CD4-positive, alpha-beta T cell treated with Interferon alpha-2 for 1 hour (primary cell): ENCODE results near the gene COL9A3.
"Not testable (repeated sequence)": the region's sequence is repeated elsewhere in the genome, so short reads cannot be mapped to it uniquely, and the experiment has no call there.

Source experiments
- DNase-seq, 2 donors: peaks; one replicate each; pipeline ENCODE4 v3.0.0-alpha.2; 2020 to 2022

The COL9A3 gene

DNA sequence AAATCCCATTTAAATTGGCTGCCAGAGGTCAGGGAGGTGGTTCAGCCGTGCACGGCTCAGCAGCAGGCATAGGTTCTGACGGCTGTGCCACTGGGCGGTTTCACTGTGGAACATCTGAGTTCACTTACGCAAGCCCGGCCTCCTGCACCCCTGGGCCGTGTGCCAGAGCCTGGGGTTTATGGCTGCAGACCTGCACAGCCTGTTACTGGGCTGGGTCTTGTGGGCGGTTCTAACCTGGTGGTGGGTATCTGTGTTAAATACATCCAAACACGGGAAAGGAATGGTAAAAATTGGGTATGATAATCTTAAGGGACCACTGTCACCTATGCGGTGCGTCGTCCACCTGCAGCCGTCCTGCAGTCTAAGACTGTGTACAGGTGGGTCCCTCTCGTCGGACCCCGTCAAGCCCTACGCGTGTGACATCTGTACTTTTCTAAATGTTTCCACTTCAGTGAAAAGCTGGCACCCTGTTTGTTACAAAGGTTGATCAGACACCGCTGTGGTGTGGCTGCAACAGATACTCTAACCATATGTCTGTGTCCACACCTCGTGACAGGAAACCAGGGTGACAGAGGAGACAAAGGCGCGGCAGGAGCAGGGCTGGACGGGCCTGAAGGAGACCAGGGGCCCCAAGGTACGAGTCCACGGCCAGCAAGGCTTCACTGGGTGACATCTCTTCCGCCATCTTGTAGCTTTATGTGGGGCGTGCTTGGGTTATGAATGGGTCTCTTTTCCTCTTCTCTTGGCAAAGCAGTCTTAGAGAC, 21.5 kb downstream of the COL9A3 start:
- DNase-seq, result peak in 1 of 2 donors; percentile 22

DNA sequence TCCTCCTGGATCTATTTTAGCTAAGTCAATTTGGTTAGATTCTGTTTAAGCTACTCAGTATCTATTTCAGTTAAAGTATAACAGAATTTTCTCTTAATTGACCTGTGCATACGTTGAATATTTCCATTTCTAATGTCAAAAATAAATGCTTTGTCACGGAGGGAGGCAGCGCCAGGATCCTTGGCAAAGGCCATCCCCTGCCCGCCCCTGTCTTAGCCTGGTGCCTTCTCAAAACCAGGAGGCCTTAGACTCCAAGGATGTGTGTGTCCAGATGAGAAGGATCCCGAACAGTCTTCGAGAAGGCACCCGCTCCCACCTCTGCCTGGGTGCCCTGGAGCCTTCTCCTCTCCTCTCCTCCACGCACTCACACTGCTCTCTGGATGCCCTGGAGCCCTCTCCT, 22.4 kb downstream of the COL9A3 start:
- DNase-seq, result no peak

DNA sequence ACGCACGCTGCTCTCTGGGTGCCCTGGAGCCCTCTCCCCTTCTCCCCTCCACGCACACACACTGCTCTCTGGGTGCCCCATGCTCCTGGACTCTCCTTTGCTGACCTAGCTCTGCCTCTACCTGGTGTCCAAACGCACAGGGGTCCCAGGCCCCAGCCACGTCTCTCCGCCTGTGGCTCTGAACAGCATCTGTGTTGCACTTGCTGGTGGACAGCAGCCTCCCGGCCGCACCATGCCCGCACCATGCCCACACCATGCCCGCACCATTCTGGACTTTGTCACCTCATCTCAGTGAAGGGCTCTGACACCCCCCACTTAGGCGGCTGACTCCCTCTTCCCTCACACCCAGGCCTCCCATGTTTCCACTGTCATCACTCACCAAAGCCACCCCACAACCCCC, 23.0 kb downstream of the COL9A3 start:
- no peak for DNase-seq

DNA sequence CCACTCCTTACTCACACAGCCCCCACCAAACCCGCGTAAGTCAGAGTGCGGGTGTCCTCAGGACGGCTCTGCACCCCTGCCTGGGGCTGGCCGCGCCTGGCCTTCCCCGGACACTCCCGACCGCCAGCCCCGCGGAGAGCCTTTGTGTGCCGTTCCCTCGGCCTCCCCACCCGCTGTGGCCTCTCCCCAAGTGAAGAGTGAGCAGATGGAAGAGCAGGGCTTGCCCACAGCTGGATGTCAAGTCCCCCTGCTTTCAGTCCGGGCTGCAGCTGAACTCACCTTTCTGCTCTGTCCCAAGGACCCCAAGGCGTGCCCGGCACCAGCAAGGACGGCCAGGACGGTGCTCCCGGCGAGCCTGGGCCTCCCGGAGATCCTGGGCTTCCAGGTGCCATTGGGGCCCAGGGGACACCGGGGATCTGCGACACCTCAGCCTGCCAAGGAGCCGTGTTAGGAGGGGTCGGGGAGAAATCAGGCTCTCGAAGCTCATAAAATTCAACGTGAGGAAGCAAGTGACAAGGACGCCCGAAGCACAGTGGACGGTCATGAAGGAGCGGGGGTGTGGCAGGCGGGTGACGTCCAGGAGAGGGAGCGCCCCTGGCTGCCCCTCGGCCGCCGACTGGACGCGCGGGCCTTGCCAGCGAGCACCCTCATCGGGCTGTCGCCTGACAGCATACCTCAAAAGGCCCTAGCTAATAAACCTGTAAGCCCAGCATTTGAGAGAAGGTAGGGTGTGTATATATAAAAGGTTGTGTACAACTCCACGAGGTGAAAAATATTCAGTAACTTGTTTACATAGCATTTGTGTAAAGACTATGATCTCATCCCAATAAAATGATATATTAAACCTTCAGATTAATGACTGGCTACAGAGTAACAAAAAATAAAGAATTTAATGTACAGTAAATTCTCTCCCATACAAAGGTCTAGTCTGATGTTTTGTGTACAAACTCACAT, 23.7 kb downstream of the COL9A3 start:
- no peak for DNase-seq

DNA sequence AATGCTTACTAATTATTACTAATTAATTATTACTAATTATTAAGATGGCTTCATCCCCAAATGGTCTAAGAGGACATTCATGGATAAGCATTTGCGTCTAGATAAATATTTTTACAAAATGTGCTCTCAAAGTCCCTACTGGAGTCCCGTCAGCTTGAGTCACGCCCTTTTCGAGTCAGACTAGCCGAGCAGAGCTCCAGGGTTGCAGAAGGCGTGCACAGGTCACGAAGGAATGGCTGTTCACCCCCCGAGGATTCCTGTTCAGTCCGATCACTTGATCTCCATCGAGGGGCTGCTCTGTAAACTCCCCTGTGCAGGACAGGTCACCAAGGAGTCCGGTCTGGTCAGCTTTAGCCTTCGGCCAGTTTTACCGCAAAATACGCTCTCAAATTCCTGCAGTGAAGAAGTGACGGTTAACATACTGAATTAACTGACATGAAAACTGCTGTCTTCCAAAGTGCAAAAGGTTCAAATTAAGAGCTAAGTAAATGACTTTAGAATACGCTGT, 24.9 kb downstream of the COL9A3 start:
- no peak for DNase-seq

DNA sequence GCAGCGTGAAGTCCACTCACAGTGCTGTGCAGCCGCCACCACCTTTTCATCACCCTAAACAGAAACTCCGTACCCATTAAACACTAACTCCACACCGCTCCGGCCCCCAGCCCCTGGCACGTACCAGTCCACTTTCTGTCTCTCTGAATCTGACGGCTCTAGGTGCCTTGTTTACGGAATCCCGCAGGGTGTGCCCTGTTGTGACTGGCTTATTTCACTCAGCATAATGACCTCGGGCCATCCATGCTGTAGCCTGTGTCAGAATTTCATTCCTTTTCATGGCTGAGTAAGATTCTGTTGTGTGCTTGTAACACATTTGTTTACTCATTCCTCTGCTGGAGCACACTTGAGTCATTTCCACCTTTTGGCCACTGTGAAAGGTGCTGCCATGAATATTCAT, 26.8 kb downstream of the COL9A3 start:
- no peak for DNase-seq

DNA sequence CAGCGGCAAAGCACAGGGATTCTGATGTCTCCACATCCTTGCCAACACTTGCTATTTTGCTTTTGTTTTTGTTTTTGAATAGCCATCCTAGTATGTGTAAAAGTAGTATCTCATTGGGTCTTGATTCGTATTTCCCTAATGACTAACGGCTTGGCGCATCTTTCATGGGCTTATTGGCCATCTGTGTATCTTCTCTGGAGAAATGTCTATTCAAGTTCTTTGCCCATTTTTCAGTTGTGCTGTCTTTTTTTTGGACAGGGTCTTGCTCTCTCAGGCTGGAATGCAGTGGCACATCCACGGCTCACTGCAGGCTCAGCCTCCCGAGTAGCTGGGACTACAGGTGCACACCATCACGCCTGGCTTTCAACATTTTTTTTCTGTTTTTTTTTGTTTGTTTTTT, 27.3 kb downstream of the COL9A3 start:
- no peak for DNase-seq

DNA sequence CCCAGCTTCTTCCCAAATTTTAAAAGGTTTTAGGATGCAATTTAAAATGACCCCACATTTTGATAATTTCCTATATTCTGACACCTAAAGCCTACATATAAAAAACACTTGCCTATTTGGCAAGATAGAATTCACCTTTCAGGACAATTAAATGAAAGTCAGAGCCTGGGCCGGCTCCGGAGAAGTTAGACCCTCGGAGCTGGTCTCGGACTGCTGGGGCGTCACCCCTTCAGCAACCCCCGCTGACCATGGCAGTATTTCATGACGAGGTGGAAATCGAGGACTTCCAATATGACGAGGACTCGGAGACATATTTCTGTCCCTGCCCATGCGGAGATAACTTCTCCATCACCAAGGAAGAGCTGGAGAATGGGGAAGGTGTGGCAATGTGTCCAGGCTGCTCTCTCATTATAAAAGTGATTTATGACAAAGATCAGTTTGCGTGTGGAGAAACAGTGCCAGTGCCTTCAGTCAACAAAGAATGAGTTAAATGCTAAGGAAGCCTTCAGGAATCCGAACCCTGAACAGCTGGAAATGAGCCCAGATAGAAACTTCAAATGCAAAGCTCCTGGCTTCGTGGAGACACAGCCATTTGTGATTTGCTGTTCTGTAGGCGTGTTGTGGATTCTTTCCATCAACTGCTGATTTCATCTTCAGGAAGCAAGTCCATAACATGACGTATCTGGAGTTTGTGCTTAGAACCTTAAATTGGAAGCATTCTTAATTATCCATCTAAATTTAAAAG, 28.7 kb downstream of the COL9A3 start:
- no peak for DNase-seq

DNA sequence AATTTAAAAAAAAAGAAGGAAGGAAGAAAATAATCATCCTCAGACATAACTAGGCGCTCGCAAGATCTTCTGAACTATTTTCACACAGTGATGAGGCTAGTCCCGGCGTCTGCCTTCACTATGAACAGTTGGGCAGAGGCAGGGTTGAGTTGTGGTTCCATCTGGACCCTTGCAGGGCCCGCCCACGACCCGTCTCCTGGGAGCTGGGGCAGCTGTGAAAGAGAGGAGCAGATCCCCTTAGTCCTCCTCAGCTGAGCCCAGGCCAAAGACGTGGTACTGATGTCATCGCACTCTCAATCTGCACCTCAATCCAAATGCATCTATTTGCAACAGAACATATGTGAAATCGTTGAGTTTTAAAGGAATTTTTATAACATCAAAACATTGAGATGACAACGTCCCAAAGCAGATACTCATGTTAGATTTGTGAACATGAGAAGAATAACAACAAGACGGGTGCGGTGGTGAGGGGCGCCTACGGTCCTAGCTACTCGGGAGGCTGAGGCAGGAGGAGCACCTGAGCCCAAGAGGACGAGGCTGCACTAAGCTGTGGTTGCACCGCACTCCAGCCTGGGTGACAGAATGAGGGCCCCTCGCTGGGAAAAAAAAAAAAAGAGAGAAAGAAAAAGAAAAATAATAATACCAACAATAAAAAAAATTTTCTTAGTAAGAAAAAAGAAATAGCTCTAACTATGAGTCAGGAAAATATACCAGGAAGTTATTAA, 29.5 kb downstream of the COL9A3 start:
- no peak for DNase-seq

DNA sequence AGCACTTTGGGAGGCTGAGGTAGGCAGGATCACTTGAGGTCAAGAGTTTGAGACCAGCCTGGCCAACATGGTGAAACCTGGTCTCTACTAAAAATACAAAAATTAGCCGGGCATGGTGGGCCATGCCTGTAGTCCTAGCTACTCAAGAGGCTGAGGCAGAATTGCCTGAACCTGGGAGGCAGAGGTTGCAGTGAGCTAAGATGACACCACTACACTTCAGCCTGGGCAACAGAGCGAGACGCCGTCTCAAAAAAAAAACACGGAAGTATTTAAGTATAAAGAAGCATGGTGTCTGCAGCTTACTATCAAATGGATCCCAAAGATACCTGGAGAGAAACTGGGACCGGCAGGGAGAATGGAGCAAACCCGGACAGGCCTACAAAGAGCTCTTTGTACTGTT, 32.1 kb downstream of the COL9A3 start:
- not testable (repeated sequence) for DNase-seq

DNA sequence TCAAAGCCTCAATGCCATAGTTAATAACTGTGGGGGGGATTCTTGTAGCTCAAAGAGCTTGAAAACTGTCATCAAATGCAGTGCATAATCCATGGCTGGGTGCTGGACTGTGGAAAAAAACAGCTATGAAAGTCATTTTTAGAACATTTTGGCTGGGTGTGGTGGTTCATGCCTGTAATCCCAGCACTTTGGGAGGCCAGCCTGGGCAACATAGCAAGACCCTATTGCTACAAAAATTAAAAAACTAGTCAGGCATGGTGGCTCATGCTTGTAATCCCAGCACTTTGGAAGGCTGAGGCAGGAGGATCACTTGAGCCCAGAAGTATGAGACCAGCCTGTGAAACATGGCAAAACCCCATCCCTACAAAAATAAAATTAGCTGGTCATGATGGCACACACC, 32.6 kb downstream of the COL9A3 start:
- DNase-seq, result no peak

DNA sequence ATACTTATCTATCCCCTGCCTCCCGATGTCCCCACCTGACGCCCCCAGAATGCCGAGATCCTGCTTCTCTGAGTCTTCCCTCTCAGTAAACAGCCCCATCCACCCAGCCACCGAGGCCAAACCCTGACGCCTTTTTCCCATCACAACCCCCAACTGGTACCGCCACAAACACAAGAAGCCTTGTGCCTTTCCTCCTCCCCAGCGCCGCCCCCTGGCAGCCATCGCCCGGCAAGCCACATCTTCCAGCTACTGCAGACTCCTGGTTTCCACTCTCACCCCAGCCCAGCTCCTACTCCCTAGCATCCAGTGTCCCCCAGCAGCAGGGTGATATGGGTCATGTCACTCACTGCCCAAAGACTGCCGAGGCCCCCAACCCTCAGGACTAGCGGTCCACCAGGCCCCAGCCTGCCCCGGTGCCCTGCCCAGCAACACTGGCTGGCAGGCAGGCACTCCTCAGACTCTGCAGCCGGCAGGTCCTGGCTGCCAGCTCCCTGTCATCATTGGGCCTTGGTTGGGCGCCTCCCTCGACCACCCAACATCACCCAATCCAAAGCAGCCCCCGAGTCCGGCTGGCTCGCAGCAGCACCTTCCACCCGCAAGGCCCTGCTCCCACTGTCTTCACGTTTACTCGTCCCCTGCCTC, 33.6 kb downstream of the COL9A3 start:
- DNase-seq, result no peak

DNA sequence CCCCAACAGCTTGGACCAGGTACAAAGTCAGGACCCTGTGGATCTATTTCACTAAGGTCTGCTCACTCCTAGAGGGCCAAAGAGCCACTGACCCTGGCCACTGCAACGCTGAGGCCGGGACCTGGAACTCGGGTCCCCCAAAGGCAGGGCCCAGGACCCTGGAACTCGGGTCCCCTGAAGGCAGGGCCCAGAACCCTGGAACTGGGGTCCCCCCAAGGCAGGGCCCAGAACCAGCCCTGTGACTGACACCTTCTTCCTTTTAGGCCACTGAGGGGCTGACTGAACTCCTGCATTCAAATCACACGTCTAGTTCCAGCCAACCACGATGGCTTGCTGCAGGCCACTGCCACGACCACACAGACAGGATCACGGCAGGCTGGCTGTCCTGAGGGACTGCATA, 35.3 kb downstream of the COL9A3 start:
- DNase-seq, result no peak

DNA sequence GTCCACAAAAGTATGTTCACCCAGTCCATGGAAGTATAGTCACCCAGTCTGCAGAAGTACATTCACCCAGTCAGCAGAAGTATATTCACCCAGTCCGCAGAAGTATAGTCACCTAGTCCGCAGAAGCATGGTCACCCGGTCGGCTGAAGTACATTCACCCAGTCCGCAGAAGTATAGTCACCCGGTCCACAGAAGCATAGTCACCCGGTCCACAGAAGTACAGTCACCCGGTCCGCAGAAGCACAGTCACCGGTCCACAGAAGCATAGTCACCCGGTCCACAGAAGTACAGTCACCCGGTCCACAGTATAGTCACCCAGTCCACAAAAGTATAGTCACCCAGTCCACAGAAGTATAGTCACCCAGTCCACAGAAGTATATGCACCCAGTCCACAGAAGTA, 36.0 kb downstream of the COL9A3 start:
- DNase-seq, result no peak

DNA sequence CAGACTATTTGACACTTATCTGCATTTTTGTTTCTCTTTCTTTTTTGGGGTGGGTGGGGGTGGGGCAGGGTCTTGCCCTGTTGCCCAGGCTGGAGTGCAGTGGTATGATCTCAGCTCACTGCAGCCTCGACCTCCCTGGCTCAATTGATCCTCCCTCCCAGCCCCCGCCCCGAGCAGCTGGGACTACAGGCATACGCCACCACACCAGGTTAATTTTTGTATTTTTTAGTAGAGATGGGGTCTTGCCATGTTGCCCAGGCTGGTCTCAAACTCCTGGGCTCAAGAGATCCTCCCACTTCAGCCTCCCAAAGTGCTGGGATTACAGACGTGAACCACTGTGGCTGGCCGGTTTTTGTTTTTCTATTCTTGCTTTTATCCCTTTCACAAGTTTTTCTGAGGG, 36.5 kb downstream of the COL9A3 start:
- DNase-seq, result not testable (repeated sequence)

DNA sequence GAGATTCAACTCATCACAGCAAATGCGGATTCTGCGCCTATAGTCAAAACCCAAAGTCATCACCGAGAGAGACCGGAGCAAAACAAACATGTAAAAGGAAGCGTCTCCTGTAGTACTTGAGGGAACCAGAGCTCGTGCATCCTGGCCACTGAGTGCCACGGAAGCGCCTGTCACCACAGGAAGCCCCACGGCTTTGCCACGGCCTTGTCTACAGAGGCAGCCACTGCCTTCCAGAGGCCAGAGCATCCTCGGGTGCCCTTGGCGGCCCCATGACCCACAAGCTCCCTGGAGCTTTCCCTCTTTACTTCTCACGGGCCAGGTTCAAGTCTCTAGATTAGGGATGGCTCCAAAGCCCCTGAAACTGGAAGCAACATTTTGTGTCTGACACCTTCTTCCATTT, 37.3 kb downstream of the COL9A3 start:
- DNase-seq, result no peak

DNA sequence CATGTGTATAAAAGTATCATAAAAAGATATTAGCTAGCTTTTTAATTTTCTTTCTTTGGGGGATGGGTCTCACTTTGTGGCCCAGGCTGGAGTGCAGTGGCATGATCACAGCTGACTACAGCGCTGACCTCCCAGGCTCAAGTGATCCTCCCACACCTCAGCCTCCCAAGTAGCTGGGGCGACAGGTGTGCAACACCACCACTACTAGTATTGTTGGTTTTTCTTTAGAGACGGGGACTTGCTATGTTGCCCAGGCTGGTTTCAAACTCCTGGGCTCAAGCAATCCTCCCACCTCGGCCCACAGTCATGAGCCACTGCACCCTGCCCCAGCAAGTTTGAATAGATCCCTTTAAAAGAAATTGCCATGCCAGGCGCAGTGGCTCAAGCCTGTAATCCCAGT, 38.3 kb downstream of the COL9A3 start:
- DNase-seq, result no peak

DNA sequence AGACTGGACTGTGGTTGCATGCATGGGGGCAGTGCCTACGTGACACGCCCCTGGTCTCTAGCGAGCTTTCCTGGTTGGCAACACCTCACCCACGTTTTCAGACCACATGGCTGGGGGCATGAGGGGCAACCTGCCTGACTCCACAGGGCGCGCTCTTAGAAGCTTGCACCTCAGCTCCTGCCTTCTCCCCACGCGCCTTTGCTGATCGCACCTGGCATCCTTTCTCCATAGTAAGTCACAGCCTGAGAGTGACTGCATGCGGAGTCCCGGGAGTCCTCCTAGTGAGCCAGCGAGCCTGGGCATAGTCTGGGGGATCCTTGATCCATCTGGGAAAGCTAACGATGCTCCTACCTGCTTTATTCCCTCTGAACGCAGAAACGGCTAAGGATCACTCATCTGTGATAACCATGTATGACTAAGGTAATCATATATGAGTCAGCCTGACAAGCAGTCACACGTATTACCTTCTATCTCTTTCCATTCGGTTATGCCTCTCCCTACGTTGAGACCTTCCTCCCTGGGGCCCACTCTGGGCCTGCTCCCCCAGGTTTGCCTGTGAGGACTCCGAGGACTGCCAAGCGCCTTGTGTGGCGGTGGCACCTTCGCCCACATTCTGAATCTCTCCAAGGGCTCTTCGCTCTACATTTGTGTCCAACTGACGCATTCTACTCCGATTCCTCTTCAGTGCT, 40.2 kb downstream of the COL9A3 start:
- no peak for DNase-seq

DNA sequence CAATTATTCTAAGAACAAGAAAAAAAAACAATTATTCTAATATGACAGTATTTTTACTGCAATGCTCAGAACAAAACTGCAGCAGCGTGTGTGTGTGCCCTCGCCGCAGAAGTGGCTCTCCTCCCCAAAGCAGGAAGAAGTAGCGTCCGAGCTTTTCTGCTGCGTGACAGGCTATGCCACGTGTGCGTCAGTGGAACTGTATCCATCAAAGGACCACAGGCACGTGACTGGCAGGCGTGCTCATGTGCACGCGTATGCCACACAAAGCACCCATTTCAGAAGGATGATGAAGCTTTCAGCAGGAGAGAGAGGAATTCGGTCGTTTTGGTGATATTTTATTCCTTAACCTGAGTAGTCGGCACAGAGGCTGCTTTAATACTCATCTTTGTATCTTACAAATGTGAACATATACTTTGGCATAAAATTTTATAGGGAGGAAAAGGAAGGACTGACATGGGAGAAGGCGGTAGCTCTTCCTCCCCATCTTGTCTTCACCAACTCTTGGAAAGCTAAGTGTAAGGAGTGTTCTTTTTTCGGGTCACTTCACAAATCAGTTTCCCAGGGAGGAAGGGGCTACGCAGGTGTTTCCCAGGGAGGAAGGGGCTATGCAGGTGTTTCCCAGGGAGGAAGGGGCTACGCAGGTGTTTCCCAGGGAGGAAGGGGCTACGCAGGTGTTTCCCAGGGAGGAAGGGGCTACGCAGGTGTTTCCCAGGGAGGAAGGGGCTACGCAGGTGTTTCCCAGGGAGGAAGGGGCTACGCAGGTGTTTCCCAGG, 41.4 kb downstream of the COL9A3 start:
- DNase-seq, result peak in 1 of 2 donors; percentile 27

DNA sequence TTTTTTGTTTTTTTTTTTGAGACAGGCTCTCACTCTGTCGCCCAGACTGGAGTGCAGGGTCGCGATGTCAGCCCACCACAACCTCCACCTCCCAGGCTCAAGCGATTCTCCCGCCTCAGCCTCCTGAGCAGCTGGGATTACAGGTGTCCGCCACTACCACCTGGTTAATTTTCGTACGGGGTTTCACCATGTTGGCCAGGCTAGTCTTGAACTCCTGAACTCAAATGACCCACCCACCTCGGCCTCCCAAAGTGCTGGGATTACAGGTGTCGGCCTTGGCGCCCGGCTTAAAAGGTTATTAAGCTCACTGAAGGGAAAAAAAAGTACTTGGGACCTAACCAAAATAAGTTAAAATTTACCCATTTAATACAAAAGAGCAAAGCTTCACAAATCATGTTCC, 42.9 kb downstream of the COL9A3 start:
- DNase-seq, result no peak
